ENCODE results near the gene CFAP99.
"Not testable (repeated sequence)": the region's sequence is repeated elsewhere in the genome, so short reads cannot be mapped to it uniquely, and the experiment has no call there.

Gene CFAP99

DNA sequence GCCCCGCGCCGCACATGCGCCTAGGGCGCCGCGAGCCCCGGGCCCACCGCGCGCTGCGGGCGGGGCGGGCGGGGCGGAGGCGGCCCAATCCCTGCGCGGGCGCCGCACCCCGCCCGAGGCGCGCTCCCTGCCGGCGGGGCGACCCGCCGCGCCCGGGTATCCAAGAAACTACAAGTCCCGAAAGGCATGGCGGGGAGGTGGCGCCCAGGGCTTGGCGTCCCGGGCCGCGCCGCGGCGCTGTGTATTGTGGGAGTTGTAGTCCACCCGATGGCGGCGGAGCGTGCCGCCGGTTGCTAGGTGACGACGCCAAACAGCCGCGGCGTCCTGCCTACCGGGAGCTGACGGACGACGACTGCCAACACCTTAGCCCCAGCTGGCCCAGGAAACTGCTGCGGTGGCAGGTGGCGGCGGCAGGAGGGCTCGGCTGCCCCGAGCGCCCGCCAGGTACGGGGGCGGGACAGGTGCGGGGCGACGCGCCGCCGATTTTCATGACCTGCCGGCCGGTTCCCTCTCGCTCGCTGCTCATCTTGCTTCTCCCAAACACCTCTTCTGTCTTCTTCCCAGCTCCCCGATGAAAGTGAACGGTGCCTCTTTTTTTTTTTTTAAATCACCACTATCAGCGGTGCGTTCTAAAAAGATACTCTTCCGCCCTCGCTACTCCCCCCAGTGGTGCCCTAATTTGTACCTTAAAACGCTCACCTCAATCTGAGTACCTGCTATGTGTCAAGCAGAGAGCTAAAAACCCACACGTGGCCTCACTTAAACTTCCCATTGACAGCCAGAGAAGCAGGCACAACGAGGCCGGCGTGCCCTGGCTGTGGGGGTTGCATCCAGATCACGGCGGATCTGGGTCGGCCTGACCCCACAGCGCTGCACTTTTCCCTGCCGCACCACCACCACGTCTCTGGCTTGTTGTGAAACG, at the start of gene CFAP99:
TSS of gene CFAP99 (plus strand) at position 306 of the 922 bp plus-strand sequence.
- DNase-seq (ENCODE audit: low read depth in 3 of 3), result peak; percentile 96 to 98 (median 98)

DNA sequence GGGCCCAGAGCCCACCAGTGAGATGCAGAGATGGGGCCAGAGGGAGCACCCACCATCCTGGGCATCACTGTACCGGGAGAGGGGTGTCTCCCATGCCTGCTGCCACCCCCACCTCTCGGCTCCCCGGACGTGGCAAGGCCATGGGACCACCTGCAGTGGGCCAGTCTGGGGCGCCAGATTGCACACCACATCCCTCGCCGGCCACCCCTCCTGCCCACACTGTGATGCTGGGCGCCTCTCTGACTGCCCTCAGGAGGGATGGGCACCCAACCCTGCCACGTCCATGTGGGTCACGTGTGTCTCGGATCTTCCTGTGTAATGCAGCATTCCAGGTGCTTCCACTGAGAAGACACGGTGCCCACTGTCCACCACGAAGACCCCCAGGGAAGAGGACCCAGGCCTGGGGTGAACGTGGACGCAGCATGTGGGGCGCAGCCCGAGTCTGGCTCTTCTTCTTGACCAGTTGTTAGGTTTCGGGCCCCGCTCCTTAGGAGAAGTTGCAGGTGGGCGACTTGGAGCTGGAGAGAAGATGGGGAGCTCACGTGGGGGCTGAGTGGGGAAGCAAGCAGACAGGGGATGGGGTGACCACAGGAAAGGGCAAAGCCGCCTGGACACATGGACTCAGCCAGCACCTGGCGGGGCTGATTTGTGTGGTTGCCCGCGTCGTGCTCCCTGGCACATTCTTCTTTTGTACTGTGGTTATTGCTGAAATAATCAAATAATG, 48.0 kb upstream of the CFAP99 start:
- no peak for DNase-seq (ENCODE audit: low read depth in 3 of 3)

DNA sequence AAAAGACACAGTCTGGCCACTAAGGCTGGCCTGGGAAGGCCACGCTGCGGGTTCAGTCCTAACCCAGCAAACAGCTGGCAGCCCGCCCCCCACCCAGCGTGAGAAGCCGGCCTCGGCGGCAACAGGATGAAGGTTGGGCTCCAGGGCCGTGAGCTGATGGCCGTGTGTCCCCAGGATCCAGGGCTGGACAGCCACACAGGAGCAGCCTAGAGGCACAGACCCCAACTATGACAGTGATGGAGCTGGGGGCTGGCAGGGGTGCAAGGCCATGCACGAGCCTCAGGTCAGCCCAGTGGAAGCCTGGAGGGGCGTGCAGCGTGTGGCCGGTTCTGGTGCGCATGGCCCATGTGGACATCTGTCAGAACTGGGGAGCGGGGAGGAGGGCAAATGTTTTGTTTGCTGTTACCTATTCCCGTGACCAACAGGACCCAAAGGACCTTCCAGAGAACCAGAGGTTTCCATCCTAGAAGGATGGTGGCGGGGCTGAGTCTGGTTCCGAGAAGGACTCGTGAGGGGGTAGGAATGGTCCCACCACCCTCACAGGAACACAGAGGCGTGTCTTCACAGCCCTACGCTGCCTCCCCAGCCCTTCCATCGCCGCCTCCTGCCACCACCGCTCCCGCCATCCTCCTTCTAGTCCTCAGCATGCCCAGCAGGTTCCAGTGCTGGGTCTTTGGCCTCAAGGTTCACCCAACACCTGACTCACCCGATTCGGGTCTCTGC, 46.8 kb upstream of the CFAP99 start:
- no peak for DNase-seq (ENCODE audit: low read depth in 3 of 3)

- no peak for DNase-seq (ENCODE audit: low read depth in 3 of 3)
Observed at GRCh38 chr4:2372488-2373030, 46.2 kb upstream of the CFAP99 start.

- DNase-seq (ENCODE audit: low read depth in 3 of 3), result no peak
Observed at GRCh38 chr4:2373532-2373931, 45.2 kb upstream of the CFAP99 start.

DNA sequence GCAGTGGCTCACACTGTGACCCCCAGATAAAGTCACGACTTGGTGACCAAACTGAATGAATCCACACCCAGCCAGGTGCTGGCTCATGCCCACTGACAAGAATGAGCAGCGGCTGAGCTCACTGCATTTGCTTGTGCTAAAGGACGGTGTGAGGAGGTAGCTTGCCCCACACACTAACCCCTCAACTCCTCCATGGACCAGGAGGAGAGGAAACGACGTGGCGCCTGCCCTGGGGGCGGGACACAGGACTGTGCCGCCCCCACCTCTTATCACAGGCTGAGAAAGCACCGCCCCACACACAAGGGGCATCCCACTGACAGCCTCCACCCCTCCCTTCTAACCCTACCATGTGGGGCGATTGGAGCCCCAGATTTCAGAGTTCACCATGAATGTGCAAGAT, 43.3 kb upstream of the CFAP99 start:
- no peak for DNase-seq (ENCODE audit: low read depth in 3 of 3)

- no peak for DNase-seq (ENCODE audit: low read depth in 3 of 3)
Observed at GRCh38 chr4:2377241-2377640, 41.5 kb upstream of the CFAP99 start.

GRCh38 chr4:2378401-2378800, 40.4 kb upstream of the CFAP99 start:
- no peak for DNase-seq (ENCODE audit: low read depth in 3 of 3)

- no peak for DNase-seq (ENCODE audit: low read depth in 3 of 3)
Observed at GRCh38 chr4:2378898-2379297, 39.9 kb upstream of the CFAP99 start.

DNA sequence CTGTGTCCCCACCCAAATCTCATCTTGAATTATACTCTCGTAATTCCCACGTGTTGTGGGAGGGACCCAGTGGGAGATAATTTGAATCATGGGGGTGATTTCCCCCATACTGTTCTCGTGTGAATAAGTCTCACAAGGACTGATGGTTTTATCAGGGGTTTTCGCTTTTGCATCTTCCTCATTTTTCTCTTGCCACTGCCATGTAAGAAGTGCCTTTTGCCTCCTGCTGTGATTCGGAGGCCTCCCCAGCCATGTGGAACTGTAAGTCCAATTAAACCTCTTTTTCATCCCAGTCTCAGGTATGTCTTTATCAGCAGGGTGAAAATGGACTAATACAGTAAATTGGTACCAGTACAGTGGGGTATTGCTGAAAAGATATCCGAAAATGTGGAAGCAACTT, 38.2 kb upstream of the CFAP99 start:
- DNase-seq (ENCODE audit: low read depth in 3 of 3), result not testable (repeated sequence)

DNA sequence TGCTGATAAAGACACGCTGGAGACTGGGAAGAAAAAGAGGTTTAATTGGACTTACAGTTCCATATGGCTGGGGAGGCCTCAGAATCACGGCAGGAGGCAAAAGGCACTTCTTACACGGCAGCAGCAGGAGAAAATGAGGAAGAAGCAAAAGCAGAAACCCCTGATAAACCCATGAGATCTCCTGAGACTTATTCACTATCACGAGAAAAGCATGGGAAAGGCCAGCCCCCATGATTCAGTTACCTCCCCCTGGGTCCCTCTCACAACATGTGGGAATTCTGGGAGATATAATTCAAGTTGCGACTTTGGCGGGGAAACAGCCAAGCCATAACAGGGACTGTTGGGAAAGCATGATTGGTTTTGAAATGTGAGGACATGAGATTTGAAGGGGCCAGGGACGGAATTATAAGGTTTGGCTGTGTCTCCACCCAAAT, 36.0 kb upstream of the CFAP99 start:
- not testable (repeated sequence) for DNase-seq (ENCODE audit: low read depth in 3 of 3)

GRCh38 chr4:2383220-2383631, 35.5 kb upstream of the CFAP99 start:
- not testable (repeated sequence) for DNase-seq (ENCODE audit: low read depth in 3 of 3)

DNA sequence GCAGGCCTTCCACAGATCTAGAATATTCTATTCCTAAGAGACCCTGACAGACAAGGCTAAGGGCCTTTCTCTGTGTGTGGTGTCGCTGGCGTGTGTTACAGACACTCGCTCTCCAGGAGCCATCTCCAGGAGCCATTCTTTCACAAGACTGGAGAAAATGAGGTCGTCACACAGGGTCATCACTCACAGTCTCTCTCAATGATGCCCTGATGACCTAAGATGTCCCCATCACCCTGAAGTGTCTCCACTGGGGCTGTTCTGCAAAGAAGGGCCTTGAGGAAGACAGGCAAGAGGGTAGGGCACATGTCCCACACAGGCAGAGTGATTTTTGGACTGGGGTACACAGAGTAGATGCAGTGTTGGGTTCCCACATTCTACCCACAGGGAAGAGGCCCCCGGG, 35.0 kb upstream of the CFAP99 start:
- no peak for DNase-seq (ENCODE audit: low read depth in 3 of 3)

DNA sequence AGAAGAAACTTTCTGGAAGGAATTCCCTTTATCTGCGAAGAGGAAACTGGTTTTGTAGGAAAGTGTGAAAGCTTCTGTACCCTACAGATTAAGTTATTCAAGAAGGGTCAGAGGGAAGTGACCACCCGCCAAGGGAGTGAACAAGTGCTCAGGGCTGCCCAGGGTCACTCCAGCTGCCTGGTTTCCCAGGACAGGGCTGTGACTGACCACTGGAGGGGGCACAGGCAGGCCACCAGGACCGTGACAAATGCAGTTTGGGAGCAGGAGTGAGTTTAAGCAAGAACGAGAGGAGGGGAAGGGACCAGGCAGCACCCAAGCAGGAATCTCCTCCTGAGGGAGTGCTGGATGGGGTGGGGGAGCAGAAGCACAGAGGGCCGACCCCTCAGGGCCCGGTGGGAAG, 34.5 kb upstream of the CFAP99 start:
- DNase-seq (ENCODE audit: low read depth in 3 of 3), result no peak

DNA sequence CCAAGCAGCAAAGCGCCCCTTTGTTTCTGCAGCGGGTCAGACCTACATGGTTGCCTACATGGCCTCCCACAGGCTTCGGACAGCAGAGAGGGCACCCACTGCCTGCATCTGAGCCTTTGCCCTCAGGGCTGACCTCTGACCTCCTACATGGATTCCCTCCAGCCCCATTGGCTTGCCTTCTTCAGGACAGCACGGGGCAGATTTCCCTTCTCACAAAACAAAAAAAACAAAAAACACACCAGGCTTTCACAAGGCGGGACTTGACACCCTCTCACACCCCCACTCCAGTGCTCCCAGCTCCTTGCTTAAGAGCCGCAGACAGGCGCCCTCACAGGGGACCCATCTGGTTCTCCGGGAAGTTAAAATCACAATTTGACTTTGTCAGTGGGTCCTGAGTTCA, 33.2 kb upstream of the CFAP99 start:
- no peak for DNase-seq (ENCODE audit: low read depth in 3 of 3)

DNA sequence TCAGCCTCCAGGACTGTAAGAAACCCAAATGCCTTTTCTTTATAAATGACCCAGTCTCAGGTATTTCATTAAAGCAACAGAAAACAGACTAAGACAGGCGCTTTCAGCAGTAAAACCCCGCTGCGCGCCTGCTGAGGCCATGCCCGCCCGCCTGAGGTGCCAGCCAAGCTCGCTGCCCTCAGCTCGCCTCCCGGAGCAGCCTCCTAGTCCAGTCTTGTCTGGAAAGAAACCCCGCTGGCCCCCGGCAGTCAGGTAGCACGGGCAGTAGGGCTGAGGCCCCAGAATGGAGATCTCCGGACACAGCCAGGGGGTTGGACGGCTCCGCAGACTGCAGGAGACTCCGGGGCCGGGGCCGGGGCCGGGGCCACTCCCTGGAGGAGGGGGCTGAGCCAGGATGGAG, 32.0 kb upstream of the CFAP99 start:
- DNase-seq (ENCODE audit: low read depth in 3 of 3), result no peak

GRCh38 chr4:2387218-2387617, 31.5 kb upstream of the CFAP99 start:
- no peak for DNase-seq (ENCODE audit: low read depth in 3 of 3)

GRCh38 chr4:2387829-2388228, 30.9 kb upstream of the CFAP99 start:
- DNase-seq (ENCODE audit: low read depth in 3 of 3), result no peak

GRCh38 chr4:2388429-2389182, 30.1 kb upstream of the CFAP99 start:
- no peak for DNase-seq (ENCODE audit: low read depth in 3 of 3)

DNA sequence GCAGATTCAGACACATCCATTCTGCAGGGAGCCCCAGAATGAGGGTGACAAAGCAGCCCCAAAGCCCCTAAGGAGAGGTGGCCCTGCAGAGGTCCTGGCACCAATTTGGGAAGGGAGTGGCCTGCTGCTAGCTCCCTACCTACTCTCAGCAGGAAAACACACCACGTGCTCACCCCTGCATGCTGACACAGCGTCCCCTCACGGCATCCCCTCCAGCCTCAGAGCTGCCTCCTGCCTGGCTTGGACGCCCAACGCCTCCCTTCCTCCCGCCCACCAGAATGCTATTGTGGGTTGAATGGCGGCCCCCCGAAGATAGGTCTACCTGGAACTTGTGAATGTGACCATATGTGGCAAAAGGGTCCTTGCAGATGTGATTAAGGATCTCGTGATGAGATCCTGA, 29.1 kb upstream of the CFAP99 start:
- DNase-seq (ENCODE audit: low read depth in 3 of 3), result no peak

GRCh38 chr4:2390146-2390545, 28.6 kb upstream of the CFAP99 start:
- DNase-seq (ENCODE audit: low read depth in 3 of 3), result no peak
